Keratinocyte (primary cell): Measurements from ENCODE around the gene DEFB132.

Experiments
- CTCF ChIP-seq, 3 experiments: IDR thresholded peaks in 1 of 3; conservative IDR thresholded peaks in 1 of 3; optimal IDR thresholded peaks in 1 of 3; 2 replicates in 2 of 3; 3 replicates in 1 of 3; pipeline versions ENCODE3 to v1.5.1; 2011; ENCODE audit warnings: low read length in 3 of 3, mild to moderate bottlenecking in 3 of 3, moderate library complexity in 2 of 3, control low read depth in 1 of 3, inconsistent platforms in 1 of 3; ENCODE audit not compliant: insufficient read depth in 2 of 3; ENCODE audit errors: extremely low read depth in 1 of 3
- EZH2 ChIP-seq: IDR thresholded peaks from one replicate; pipeline ENCODE4 v1.6.1; 2012; ENCODE audit warnings: inconsistent platforms, mild to moderate bottlenecking, low read length, moderate library complexity

GRCh38 chr20:277496-277781, 19.9 kb downstream of the DEFB132 start:
- no peak for TF ChIP-seq CTCF (optimal IDR thresholded peaks at IDR 0.05 in 1 of 3, IDR thresholded peaks at IDR 0.05 in 1 of 3, conservative IDR thresholded peaks at IDR 0.05 in 1 of 3; ENCODE audit: extremely low read depth in 1 of 3, insufficient read depth in 2 of 3, low read length in 3 of 3)
- TF ChIP-seq EZH2, result no peak
